ENCODE measurements around the gene DGAT2.

DGAT2 gene

DNA sequence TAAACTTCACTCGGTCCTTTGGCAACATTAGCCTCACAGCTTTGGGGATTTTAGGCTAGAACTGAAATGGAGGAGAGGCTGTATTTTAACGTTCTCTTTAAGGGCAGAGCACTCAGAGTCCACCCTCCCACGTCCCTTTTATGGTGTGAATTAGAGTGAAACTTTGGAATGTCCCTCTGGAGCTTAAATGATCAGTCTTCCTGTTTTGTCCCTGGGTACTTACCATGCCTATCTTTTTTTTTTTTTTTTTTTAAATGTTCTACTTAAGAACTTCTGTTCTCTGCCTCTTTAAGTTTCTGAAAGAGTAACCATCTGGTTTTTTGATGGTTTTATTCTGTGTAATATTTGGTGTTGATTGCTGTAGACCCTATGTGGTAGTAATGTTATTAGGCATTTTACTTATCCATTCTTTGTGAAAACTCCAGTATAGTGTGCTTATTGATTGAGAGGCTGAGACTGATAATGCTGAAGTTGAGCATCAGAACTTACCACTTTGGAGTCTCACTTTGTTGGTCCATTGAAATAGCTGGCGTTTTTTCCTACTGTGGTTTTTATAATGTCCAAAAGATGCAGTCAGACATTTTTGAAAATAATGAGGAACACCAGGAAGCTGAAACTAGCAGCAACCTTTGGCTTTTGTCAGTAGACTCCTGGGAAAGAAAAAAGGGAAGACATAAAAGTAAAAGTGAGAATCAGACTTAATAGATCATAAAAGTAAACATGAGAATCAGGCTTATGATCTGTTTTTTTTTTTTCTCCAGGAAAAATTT, 58.1 kb downstream of the DGAT2 start:
- DNase-seq (ENCODE audit: low read depth in 2 of 2), result no peak

DNA sequence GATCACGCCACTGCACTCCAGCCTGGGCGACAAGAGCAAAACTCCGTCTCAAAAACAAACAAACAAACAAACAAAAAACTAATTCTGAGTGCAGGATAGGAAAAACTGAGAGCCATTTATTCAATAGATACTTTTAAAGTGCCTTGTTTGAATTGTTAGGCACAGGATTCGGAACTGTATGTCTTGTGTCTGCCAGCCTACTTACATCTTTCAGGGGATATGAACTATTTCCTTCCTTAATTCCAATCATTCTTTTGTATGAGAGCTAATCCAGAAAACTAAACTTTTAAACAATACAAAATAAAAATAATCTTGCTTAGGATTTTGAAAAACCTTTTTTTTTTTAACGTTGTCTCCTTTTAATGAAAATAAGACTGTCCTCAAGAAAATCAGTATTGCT, 59.0 kb downstream of the DGAT2 start:
- DNase-seq (ENCODE audit: low read depth in 2 of 2), result no peak

DNA sequence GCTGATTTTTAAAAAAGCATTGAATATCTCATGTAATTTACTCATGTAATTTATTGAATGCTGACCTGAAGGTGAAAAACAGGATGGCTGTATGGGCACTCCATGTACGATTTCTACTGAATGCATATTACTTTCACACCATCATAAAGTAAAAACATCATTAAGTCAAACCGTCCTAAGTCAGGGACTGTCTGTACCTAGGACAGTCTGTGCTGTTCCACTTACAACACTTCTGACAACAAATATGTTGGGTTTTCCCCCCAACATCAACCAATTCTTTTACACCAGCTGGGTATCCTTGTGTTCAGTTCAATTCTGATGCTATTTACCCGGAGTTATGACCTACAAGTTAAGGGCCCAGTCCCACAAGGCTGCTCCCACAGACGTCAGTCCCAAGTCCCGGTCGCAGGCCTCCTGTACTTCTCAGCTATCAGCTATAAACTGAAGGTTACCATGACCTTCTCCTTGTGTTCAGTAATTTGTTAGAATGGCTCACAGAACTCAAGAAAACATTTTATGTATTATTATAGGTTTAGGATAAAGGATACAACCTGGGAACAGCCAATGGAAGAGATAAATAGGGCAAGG, 63.4 kb downstream of the DGAT2 start:
- no peak for DNase-seq (ENCODE audit: low read depth in 2 of 2)

DNA sequence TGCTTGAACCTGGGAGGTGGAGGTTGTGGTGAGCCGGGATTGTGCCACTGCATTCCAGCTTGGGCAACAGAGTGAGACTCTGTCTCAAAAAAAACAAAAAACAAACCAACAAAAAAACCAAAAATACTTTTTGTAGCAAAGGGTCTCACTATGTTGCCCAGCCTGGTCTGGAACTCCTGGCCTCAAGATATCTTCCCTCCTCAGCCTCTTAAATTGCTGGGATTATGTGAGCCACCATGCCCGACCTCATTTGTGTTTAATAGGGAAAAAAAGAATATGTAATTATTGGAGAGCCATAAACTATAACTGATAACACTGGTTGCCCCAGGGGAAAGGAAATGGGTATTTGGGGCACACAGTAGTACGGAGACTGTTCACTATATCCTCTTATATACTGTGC, 66.2 kb downstream of the DGAT2 start:
- DNase-seq (ENCODE audit: low read depth in 2 of 2), result no peak

DNA sequence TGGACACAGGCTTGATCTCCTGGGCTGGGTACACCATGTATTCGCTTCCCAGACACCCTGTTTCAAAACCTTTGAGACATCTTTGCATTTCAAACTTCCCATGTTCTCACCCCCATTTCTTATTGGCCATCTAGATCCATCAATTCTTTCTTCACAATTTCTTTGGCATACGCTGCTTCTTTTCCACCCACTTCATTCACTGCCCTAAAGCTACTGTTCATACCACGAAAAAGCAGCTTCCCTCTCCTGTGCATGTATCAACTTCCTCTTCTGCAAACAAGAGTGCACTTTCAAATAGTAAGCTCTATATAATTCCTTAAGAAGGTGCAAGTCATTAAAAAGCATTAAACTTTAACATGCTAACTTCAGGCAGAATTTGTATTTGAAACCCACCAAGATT, 67.8 kb downstream of the DGAT2 start:
- no peak for DNase-seq (ENCODE audit: low read depth in 2 of 2)

DNA sequence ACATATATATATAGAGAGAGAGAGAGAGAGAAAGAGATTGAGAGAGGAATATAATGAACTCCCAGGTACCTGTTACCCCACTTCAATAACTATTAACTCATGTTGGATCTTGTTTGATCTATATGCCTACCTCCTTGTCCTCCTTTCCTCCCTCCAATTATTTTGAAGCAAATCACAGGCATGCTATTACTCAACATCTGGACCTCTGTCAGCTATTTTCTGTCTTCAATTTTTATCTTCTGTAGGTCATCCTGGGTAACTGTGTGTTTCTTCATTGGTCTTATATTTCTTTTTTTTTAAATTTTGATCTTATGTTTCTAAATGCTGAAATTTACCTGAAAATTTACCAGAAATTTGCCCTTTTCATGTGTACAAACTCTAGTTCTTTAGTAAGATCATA, 71.3 kb downstream of the DGAT2 start:
- no peak for DNase-seq (ENCODE audit: low read depth in 2 of 2)

GRCh38 chr11:75840522-75840921, 71.9 kb downstream of the DGAT2 start:
- no peak for DNase-seq (ENCODE audit: low read depth in 2 of 2)

- DNase-seq (ENCODE audit: low read depth in 2 of 2), result no peak
These were observed 73.2 kb downstream of the DGAT2 start for GRCh38 chr11:75841739-75842138.

DNA sequence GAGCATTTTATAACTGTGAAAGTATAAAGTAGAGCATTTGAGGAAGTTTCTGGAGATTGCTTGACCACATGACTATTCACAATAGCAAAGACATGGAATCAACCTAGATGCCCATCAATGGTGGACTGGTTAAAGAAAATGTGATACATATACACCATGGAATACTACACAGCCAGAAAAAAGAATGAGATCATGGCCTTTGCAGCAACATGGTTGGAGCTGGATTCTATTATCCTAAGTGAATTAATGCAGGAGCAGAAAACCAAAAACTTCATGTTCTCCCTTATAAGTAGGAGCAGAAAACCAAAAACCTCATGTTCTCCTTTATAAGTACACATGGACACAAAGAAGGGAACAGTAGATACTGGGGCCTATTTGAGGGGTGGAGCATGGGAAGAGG, 76.7 kb downstream of the DGAT2 start:
- no peak for DNase-seq (ENCODE audit: low read depth in 2 of 2)

GRCh38 chr11:75849894-75850293, 81.3 kb downstream of the DGAT2 start:
- DNase-seq (ENCODE audit: low read depth in 2 of 2), result no peak

DNA sequence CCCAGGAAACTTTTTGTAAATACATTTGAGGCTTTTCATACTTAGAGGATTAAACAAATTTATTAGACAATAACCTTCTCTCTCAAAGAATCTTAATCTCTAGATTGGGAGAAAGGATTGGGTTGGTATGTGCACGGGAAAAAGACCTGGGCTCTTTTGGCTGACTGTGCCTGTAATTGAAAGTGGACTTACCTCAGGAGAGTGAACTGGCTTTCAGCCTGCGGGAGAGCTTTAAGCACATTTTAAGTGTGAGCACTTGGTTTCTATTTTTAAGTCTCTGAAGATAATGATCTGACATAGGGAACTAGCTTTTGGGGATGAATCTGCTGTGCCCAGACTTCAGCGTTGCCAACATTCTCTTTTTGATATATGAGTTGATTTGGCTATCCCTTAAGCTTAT, 82.2 kb downstream of the DGAT2 start:
- no peak for DNase-seq (ENCODE audit: low read depth in 2 of 2)

Measured in stimulated activated CD4-positive, alpha-beta T cell treated with anti-CD3 and anti-CD28 coated beads, Interleukin-1b, Interleukin-23, amount 100 ng/mL, for 4 hours (primary cell).